Stimulated activated CD4-positive, alpha-beta T cell treated with anti-CD3 and anti-CD28 coated beads, Interleukin-15, amount 100 ng/mL, for 24 hours (primary cell): ENCODE measurements around the gene CPEB3.
"Not testable (repeated sequence)": the region's sequence is repeated elsewhere in the genome, so short reads cannot be mapped to it uniquely, and the experiment has no call there.

Experiments used
- DNase-seq: peaks from one replicate; pipeline ENCODE4 v3.0.0-alpha.2; 2020

The CPEB3 gene

GRCh38 chr10:92208157-92208720 lies 82.6 kb downstream of the CPEB3 start:
- no peak for DNase-seq

GRCh38 chr10:92207061-92207460 lies 83.8 kb downstream of the CPEB3 start:
- no peak for DNase-seq

- DNase-seq, result no peak
Measured at GRCh38 chr10:92203919-92204623, 86.8 kb downstream of the CPEB3 start.

- DNase-seq, result no peak
Measured at GRCh38 chr10:92202536-92202935, 88.3 kb downstream of the CPEB3 start.

GRCh38 chr10:92200564-92200963 lies 90.3 kb downstream of the CPEB3 start:
- no peak for DNase-seq

GRCh38 chr10:92187101-92187500 lies 103.8 kb downstream of the CPEB3 start:
- no peak for DNase-seq

- DNase-seq, result no peak
Measured at GRCh38 chr10:92184977-92185376, 105.9 kb downstream of the CPEB3 start.

- DNase-seq, result no peak
Measured at GRCh38 chr10:92183199-92183598, 107.7 kb downstream of the CPEB3 start.

- no peak for DNase-seq
Measured at GRCh38 chr10:92181575-92181974, 109.3 kb downstream of the CPEB3 start.

GRCh38 chr10:92180399-92180798 lies 110.5 kb downstream of the CPEB3 start:
- DNase-seq, result no peak

- no peak for DNase-seq
Measured at GRCh38 chr10:92177546-92177945, 113.3 kb downstream of the CPEB3 start.

GRCh38 chr10:92175164-92175563 lies 115.7 kb downstream of the CPEB3 start:
- DNase-seq, result no peak

GRCh38 chr10:92173996-92174395 lies 116.9 kb downstream of the CPEB3 start:
- no peak for DNase-seq

GRCh38 chr10:92164036-92164696 lies 126.7 kb downstream of the CPEB3 start:
- DNase-seq, result no peak

GRCh38 chr10:92162541-92162940 lies 128.3 kb downstream of the CPEB3 start:
- no peak for DNase-seq

GRCh38 chr10:92156874-92157773 lies 133.8 kb downstream of the CPEB3 start:
- DNase-seq, result no peak

GRCh38 chr10:92150823-92151222 lies 140.1 kb downstream of the CPEB3 start:
- no peak for DNase-seq

- no peak for DNase-seq
Measured at GRCh38 chr10:92149261-92149660, 141.6 kb downstream of the CPEB3 start.

- DNase-seq, result no peak
Measured at GRCh38 chr10:92146781-92147180, 144.1 kb downstream of the CPEB3 start.

GRCh38 chr10:92146107-92146506 lies 144.8 kb downstream of the CPEB3 start:
- no peak for DNase-seq

- no peak for DNase-seq
Measured at GRCh38 chr10:92142949-92143348, 147.9 kb downstream of the CPEB3 start.

- no peak for DNase-seq
Measured at GRCh38 chr10:92142512-92142911, 148.4 kb downstream of the CPEB3 start.

- not testable (repeated sequence) for DNase-seq
Measured at GRCh38 chr10:92141147-92141546, 149.7 kb downstream of the CPEB3 start.
